BE2C (cell line): ENCODE results near the gene TFRC.
"Not testable (repeated sequence)": the region's sequence is repeated elsewhere in the genome, so short reads cannot be mapped to it uniquely, and the experiment has no call there.

ENCODE experiments used
- DNase-seq: peaks from one replicate; pipeline ENCODE4 v3.0.0-alpha.2; 2020
- H3K27me3 ChIP-seq: fragments of 250-450 bp; sonication (Bioruptor Pico); 2 replicates; pipeline ENCODE4 v1.5.1; 2020; ENCODE audit warnings: mild to moderate bottlenecking
- H3K36me3 ChIP-seq: fragments of 250-450 bp; sonication (Bioruptor Pico); 2 replicates; pipeline ENCODE4 v1.5.1; 2020; ENCODE audit warnings: mild to moderate bottlenecking
- H3K4me1 ChIP-seq: fragments of 250-450 bp; sonication (Bioruptor Pico); 2 replicates; pipeline ENCODE4 v1.5.1; 2020
- H3K4me3 ChIP-seq: 2 replicates; pipeline ENCODE4 v1.5.1; 2011; ENCODE audit warnings: low read depth, low read length
- H3K9me3 ChIP-seq: fragments of 250-450 bp; sonication (Bioruptor Pico); 2 replicates; pipeline ENCODE4 v1.5.1; 2020
- TF ChIP-seq, protein P1 (sequence below): IDR thresholded peaks from 2 replicates; pipeline ENCODE4 v1.5.1; 2012; ENCODE audit warnings: mild to moderate bottlenecking, low read depth, low read length

TFRC gene

DNA sequence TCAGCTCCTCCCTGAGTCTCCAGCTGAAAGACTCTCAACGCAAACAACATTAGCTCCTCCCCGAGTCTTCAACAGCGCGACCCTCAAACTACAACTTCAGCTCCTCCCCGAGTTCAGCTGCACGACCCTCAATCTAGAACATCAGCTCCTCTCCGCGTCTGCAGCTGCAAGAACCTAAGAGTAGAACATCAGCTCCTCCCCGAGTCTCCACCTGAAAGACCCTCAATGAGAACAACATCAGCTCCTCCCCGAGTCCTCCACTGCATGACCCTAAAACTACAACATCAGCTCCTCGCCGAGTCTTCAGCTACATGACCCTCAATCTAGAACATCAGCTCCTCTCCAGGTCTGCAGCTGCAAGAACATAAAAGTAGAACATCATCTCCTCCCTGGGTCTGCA, 78.3 kb downstream of the TFRC start:
- Histone ChIP-seq H3K4me3 (no peak overlapping the region), H3K27me3 (no peaks in the 10 kb centered on the region), H3K4me1 (no peaks in the 10 kb centered on the region), H3K36me3 (no peaks in the 10 kb centered on the region), H3K9me3 (no peaks in the 10 kb centered on the region)
- TF ChIP-seq, protein P1, sequence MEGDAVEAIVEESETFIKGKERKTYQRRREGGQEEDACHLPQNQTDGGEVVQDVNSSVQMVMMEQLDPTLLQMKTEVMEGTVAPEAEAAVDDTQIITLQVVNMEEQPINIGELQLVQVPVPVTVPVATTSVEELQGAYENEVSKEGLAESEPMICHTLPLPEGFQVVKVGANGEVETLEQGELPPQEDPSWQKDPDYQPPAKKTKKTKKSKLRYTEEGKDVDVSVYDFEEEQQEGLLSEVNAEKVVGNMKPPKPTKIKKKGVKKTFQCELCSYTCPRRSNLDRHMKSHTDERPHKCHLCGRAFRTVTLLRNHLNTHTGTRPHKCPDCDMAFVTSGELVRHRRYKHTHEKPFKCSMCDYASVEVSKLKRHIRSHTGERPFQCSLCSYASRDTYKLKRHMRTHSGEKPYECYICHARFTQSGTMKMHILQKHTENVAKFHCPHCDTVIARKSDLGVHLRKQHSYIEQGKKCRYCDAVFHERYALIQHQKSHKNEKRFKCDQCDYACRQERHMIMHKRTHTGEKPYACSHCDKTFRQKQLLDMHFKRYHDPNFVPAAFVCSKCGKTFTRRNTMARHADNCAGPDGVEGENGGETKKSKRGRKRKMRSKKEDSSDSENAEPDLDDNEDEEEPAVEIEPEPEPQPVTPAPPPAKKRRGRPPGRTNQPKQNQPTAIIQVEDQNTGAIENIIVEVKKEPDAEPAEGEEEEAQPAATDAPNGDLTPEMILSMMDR: no peak
- no peak for DNase-seq

DNA sequence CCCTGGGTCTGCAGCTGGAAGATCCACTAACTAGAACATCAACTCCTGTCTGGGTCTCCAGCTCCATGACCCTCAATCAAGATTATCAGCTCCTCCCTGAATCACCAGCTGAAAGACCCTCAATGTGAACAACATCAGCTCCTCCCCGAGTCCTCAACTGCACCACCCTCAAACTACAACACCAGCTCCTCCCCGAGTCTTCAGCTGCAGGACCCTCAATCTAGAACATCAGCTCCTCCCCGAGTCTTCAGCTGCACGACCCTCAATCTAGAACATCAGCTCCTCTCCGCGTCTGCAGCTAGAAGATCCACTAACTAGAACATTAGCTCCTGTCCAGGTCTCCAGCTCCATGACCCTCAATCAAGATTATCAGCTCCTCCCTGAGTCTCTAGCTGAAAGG, 79.2 kb downstream of the TFRC start:
- H3K4me3 ChIP-seq, H3K9me3 ChIP-seq, H3K4me1 ChIP-seq, H3K27me3 ChIP-seq, DNase-seq, H3K36me3 ChIP-seq: not testable (repeated sequence)

DNA sequence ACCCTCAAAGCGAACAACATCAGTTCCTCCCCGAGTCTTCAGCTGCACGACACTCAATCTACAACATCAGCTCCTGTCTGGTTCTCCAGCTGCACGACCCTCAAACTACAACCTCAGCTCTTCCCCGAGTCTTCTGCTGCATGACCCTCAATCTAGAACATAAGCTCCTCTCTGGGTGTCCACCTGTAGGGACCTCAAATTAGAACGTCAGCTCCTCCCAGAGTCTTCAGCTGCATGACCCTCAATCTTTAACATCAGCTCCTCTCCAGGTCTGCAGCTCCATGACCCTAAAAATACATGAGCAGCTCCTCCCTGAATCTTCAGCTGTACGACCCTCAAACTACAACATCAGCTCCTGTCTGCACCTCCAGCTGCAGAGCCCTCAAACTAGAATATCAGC, 80.7 kb downstream of the TFRC start:
- H3K27me3 ChIP-seq, H3K36me3 ChIP-seq, H3K9me3 ChIP-seq, H3K4me3 ChIP-seq, DNase-seq, H3K4me1 ChIP-seq: not testable (repeated sequence)

DNA sequence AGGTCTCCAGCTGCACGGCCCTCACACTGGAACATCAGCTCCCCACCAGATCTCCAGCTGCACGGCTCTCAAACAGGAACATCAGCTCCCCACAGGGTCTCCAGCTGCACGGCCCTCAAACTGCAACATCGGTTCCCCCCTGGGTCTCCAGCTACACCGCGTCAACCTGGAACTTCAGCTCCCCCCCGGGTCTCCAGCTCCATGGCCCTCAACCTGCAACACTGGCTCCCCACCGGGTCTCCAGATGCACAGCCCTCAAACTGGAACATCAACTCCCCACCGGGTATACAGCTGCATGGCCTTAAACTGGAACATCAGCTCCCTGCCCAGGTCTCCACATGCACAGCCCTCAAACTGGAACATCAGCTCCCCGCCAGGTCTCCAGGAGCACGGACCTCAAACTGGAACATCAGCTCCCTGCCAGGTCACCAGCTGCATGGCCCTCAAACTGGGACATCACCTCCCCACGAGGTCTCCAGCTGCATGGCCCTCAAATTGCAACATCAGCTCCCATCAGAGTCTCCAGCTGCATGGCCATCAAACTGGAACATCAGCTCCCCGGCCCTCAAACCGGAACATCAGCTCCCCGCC, 81.4 kb downstream of the TFRC start:
- H3K4me1 ChIP-seq, H3K9me3 ChIP-seq, H3K4me3 ChIP-seq, H3K27me3 ChIP-seq, DNase-seq, H3K36me3 ChIP-seq: not testable (repeated sequence)

DNA sequence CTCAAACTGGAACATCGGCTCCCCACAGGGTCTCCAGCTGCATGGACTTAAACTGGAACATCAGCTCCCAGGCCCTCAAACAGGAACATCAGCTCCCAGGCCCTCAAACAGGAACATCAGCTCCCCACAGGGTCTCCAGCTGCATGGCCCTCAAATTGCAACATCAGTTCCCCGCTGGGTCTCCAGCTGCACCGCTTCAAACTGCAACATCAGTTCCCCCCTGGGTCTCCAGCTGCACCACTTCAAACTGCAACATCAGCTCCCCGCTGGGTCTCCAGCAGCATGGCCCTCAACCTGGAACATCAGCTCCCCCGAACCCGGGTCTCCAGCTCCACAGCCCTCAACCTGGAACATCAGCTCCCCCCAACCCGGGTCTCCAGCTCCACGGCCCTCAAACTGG, 82.0 kb downstream of the TFRC start:
- no peak for DNase-seq
- no peaks in the 10 kb centered on the region for H3K9me3 ChIP-seq
- no peaks in the 10 kb centered on the region for H3K36me3 ChIP-seq
- H3K27me3 ChIP-seq: no peaks in the 10 kb centered on the region
- TF ChIP-seq, protein P1: no peak
- no peak overlapping the region for H3K4me3 ChIP-seq
- no peaks in the 10 kb centered on the region for H3K4me1 ChIP-seq
